Naive thymus-derived CD8-positive, alpha-beta T cell (primary cell): Measurements from ENCODE around the gene GPR158. TPM values are rescaled to one million over a fixed set of nuclear protein-coding genes. Genes with fewer than 3 reads are reported as not detected.
"Not testable (repeated sequence)": the region's sequence is repeated elsewhere in the genome, so short reads cannot be mapped to it uniquely, and the experiment has no call there.

Experiments used
- ATAC-seq, 2 donors: fragments of 150-1000 bp; cut with Tn5 transposase in 1 of 2; sonication (Bioruptor Pico), chemical (Tn5 transposase) in 1 of 2; 1 replicate in 1 of 2; 2 replicates in 1 of 2; pipeline ENCODE4 v1.10.0; 2021; ENCODE audit warnings: mild to moderate bottlenecking in 2 of 2, moderate library complexity in 2 of 2
- POLR2A ChIA-PET: fragments of 350-600 bp; sonication (Branson Sonifier 250); formaldehyde crosslinking; loops from one replicate; lab custom pipeline; 2021; ENCODE audit warnings: antibody characterized with exemption; lab: Charles Lee
- DNase-seq, 10 donors: peaks; one replicate each; pipeline versions ENCODE4 v3.0.0 to v3.0.0-alpha.2; 2020 to 2022
- H3K27ac Mint-ChIP-seq, 10 donors: one replicate each; pipeline ENCODE4 v1.8.0; 2020 to 2022; ENCODE audit warnings: mild to moderate bottlenecking in 10 of 10, mixed read lengths in 10 of 10, moderate library complexity in 4 of 10, inconsistent platforms in 1 of 10
- H3K27me3 Mint-ChIP-seq, 5 donors: one replicate each; pipeline ENCODE4 v1.8.0; 2021 to 2022; ENCODE audit warnings: mixed read lengths in 5 of 5
- H3K36me3 Mint-ChIP-seq, 3 donors: one replicate each; pipeline ENCODE4 v1.8.0; 2020 to 2022; ENCODE audit warnings: mixed read lengths in 3 of 3, mild to moderate bottlenecking in 2 of 3, inconsistent platforms in 1 of 3
- H3K4me1 Mint-ChIP-seq, 4 donors: one replicate each; pipeline ENCODE4 v1.8.0; 2021 to 2022; ENCODE audit warnings: mixed read lengths in 4 of 4
- H3K4me3 Mint-ChIP-seq, 10 donors: one replicate each; pipeline ENCODE4 v1.8.0; 2020 to 2022; ENCODE audit warnings: mild to moderate bottlenecking in 10 of 10, mixed read lengths in 10 of 10, moderate library complexity in 6 of 10, inconsistent platforms in 1 of 10
- H3K9me3 Mint-ChIP-seq, 9 donors: one replicate each; pipeline ENCODE4 v1.8.0; 2020 to 2022; ENCODE audit warnings: mixed read lengths in 9 of 9, mild to moderate bottlenecking in 3 of 9, inconsistent platforms in 1 of 9, moderate library complexity in 1 of 9
- polyA plus RNA-seq, 3 donors: library from polyadenylated mRNA; unstranded; fragments of 300-500 nt; fragmentation: Illumina TruSeq; gene quantifications; one replicate each; pipeline ENCODE4 v1.2.3, GENCODE V29; 2021
- total RNA-seq, 8 experiments: library from RNA in 2 of 8; stranded (reverse) in 2 of 8; gene quantifications; one replicate each; pipeline ENCODE4 v1.2.3 and lab custom pipeline; 2021 to 2026

GPR158 gene
- total and polyA plus RNA-seq, 5 experiments from 2014 or later, result not detected

- DNase-seq (no peak), ATAC-seq (no peak)
- peaks cover 0 to 16% (median 0%) of the 10 kb centered on the region in 3 donors for H3K36me3 Mint-ChIP-seq
- H3K4me3 Mint-ChIP-seq, result no peak overlapping the region
- no peak overlapping the region for H3K27ac Mint-ChIP-seq
- H3K4me1 Mint-ChIP-seq, result no peaks in the 10 kb centered on the region
- POLR2A ChIA-PET, result no interaction called here
- peaks cover 5 to 39% (median 20%) of the 10 kb centered on the region in 9 donors for H3K9me3 Mint-ChIP-seq
- H3K27me3 Mint-ChIP-seq, result no peaks in the 10 kb centered on the region
Observed at GRCh38 chr10:25288181-25288580, 113.4 kb downstream of the GPR158 start.

GRCh38 chr10:25294032-25294926 is 119.5 kb downstream of the GPR158 start:
- Mint-ChIP-seq H3K27me3 (no peaks in the 10 kb centered on the region), H3K4me1 (no peaks in the 10 kb centered on the region), H3K4me3 (no peak overlapping the region), H3K36me3 (no peaks in the 10 kb centered on the region), H3K9me3 (peaks cover 0 to 14% (median 0%) of the 10 kb centered on the region in 9 donors), H3K27ac (no peak overlapping the region)
- ATAC-seq, result no peak
- POLR2A ChIA-PET, result no interaction called here
- DNase-seq, result no peak

DNA sequence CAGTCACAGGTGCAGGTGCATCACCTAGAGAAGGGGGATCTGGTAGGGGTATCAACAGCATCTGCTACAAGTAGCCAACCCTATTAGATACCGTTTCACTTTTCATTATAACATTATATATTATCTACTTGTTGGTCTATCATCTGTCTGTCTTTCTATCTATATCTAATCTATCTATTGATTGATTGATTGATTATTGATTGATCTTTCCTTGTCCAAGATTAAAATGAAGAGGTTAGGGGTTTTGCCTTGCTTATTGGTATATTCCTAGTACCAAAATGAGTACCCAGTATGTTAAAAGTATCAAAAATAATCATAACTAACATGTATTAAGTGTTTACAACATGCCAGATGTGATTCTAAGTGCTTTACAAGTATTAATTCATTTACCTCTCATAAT is 121.5 kb downstream of the GPR158 start:
- no peak for ATAC-seq
- Mint-ChIP-seq H3K9me3 (peaks cover 0 to 4% (median 0%) of the 10 kb centered on the region in 9 donors), H3K27me3 (no peaks in the 10 kb centered on the region), H3K4me1 (no peaks in the 10 kb centered on the region), H3K4me3 (no peak overlapping the region), H3K36me3 (no peaks in the 10 kb centered on the region), H3K27ac (no peak overlapping the region)
- no peak for DNase-seq
- POLR2A ChIA-PET, result no interaction called here

DNA sequence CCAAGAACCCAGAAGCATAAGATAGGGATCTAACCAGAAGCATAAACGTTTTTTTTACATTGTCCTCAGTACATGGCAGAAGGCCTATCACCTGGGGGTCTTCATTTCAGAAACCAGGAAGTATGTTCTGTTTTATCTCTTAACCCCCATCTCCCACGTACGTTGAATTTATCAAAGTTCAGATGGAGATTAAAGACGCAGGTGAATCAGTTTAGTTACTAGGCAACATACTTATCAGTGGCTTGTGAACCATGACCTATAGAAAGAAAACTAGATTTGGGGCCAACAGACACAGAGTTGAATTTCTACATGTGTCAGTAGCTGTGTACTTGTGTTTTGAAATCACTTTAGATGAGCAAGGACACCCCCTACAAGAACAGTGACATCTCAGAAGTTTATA is 122.7 kb downstream of the GPR158 start:
- H3K36me3 Mint-ChIP-seq, result no peaks in the 10 kb centered on the region
- no peak overlapping the region for H3K4me3 Mint-ChIP-seq
- no peaks in the 10 kb centered on the region for H3K27me3 Mint-ChIP-seq
- DNase-seq (no peak), ATAC-seq (no peak)
- POLR2A ChIA-PET, result no interaction called here
- no peaks in the 10 kb centered on the region for H3K4me1 Mint-ChIP-seq
- no peak overlapping the region for H3K27ac Mint-ChIP-seq
- peaks cover 0 to 4% (median 0%) of the 10 kb centered on the region in 9 donors for H3K9me3 Mint-ChIP-seq

DNA sequence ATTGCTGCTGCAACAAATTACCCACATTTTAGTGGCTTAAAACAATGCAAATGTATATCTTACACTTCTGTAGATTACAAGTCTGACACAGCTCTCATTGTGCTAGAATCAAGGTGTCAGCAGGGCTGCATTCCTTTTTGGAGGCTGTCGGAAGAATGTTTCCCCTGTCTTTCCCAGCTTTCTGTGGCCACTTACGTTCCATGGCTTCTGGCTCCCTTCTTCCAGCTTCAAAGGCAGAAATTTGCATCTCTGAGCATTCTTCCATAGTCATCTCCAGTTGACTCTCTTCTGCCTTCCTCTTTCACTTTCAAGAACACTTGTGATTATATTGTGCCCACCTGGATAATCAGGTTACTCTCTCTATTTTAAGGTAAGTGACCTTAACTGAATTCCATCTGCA is 125.3 kb downstream of the GPR158 start:
- H3K4me3 Mint-ChIP-seq, result no peak overlapping the region
- POLR2A ChIA-PET, result no interaction called here
- DNase-seq, result no peak
- no peaks in the 10 kb centered on the region for H3K36me3 Mint-ChIP-seq
- H3K4me1 Mint-ChIP-seq, result no peaks in the 10 kb centered on the region
- no peaks in the 10 kb centered on the region for H3K27me3 Mint-ChIP-seq
- H3K27ac Mint-ChIP-seq, result no peak overlapping the region
- peaks cover 0 to 9% (median 0%) of the 10 kb centered on the region in 9 donors for H3K9me3 Mint-ChIP-seq
- ATAC-seq, result no peak

- no peak for ATAC-seq
- Mint-ChIP-seq H3K36me3 (peaks cover 0 to 8% (median 0%) of the 10 kb centered on the region in 3 donors), H3K27me3 (peaks cover 0 to 1% (median 0%) of the 10 kb centered on the region in 5 donors), H3K4me1 (no peaks in the 10 kb centered on the region), H3K9me3 (peaks cover 7 to 35% (median 12%) of the 10 kb centered on the region in 9 donors), H3K27ac (no peak overlapping the region), H3K4me3 (no peak overlapping the region)
- POLR2A ChIA-PET, result no interaction called here
- DNase-seq, result no peak
Observed at GRCh38 chr10:25304606-25305005, 129.8 kb downstream of the GPR158 start.

DNA sequence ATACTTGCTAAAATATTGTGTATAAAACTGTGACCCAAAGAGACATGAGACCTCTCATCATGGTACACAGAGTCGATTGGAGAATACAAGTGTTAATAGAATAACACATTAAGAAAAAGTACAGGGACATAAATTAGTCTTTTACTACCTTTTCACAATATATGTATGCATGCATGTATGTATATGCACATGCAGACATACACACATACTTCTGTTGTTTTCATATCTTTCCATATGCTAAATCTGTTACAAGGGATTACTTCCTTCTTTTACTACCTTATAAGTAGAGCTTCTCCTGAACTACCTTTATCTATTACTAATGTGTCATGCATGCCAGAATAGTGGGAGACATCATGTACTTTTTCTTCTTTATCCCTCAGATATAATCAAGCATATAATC is 131.6 kb downstream of the GPR158 start:
- POLR2A ChIA-PET, result no interaction called here
- ATAC-seq (no peak), DNase-seq (no peak)
- no peaks in the 10 kb centered on the region for H3K4me1 Mint-ChIP-seq
- peaks cover 0 to 13% (median 0%) of the 10 kb centered on the region in 3 donors for H3K36me3 Mint-ChIP-seq
- H3K9me3 Mint-ChIP-seq, result peaks cover 7 to 41% (median 20%) of the 10 kb centered on the region in 9 donors
- no peak overlapping the region for H3K27ac Mint-ChIP-seq
- no peak overlapping the region for H3K4me3 Mint-ChIP-seq
- H3K27me3 Mint-ChIP-seq, result peaks cover 0 to 1% (median 0%) of the 10 kb centered on the region in 5 donors

DNA sequence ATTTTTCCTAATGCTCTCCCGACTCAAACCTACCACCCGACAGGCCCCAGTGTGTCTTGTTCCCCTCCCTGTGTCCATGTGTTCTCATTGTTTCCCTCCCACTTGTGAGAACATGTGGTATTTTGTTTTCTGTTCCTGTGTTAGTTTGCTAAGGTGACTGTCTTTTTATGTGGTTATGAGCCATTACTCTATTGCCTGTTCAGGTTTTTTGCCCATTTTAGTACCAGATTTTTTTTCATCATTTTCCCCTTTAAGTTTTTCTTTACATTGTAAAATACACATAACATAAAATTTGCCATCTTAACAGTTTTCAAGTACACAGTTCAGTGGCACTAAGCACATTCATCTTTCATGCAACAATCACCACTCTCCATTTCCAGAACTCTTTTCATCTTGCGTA is 133.5 kb downstream of the GPR158 start:
- H3K27me3 Mint-ChIP-seq, result peaks cover 0 to 1% (median 0%) of the 10 kb centered on the region in 5 donors
- peaks cover 0 to 13% (median 0%) of the 10 kb centered on the region in 3 donors for H3K36me3 Mint-ChIP-seq
- no peak overlapping the region for H3K4me3 Mint-ChIP-seq
- POLR2A ChIA-PET, result no interaction called here
- H3K27ac Mint-ChIP-seq, result no peak overlapping the region
- ATAC-seq (no peak), DNase-seq (no peak)
- H3K9me3 Mint-ChIP-seq, result peaks cover 7 to 41% (median 20%) of the 10 kb centered on the region in 9 donors
- H3K4me1 Mint-ChIP-seq, result no peaks in the 10 kb centered on the region

- H3K27me3 Mint-ChIP-seq, H3K4me3 Mint-ChIP-seq, H3K4me1 Mint-ChIP-seq, H3K9me3 Mint-ChIP-seq, DNase-seq, H3K36me3 Mint-ChIP-seq, POLR2A ChIA-PET, H3K27ac Mint-ChIP-seq, ATAC-seq: not testable (repeated sequence)
Observed at GRCh38 chr10:25317596-25318211, 142.9 kb downstream of the GPR158 start.

DNA sequence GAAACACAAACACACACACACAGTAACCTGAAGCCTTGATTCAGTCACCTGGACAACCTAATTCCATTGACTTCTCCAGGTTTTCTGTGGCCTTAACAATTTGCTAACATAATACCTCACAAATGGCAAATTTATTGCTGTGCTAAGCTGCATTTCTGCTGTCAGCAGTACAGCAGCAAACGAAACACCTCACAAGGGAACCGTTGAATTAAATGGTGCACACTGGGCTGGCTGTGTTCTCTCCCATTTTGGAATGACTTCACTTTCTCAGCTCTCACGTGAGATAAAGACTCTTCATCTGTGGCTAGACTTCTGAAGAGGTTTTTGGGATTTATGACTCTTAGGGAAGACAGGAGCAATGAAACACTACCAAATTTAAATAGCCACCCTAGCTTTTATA is 152.5 kb downstream of the GPR158 start:
- H3K4me3 Mint-ChIP-seq, result no peak overlapping the region
- no peaks in the 10 kb centered on the region for H3K36me3 Mint-ChIP-seq
- DNase-seq (no peak), ATAC-seq (no peak)
- no peak overlapping the region for H3K27ac Mint-ChIP-seq
- H3K4me1 Mint-ChIP-seq, result no peaks in the 10 kb centered on the region
- peaks cover 0 to 2% (median 0%) of the 10 kb centered on the region in 5 donors for H3K27me3 Mint-ChIP-seq
- peaks cover 0 to 21% (median 4%) of the 10 kb centered on the region in 9 donors for H3K9me3 Mint-ChIP-seq
- POLR2A ChIA-PET, result no interaction called here

- no peak overlapping the region for H3K4me3 Mint-ChIP-seq
- DNase-seq, result no peak
- POLR2A ChIA-PET, result no interaction called here
Observed at GRCh38 chr10:25328361-25328760, 153.6 kb downstream of the GPR158 start.

GRCh38 chr10:25329587-25329986 is 154.8 kb downstream of the GPR158 start:
- DNase-seq, POLR2A ChIA-PET, H3K36me3 Mint-ChIP-seq, H3K9me3 Mint-ChIP-seq, ATAC-seq, H3K27me3 Mint-ChIP-seq, H3K4me3 Mint-ChIP-seq, H3K4me1 Mint-ChIP-seq, H3K27ac Mint-ChIP-seq: not testable (repeated sequence)

More at GRCh38 chr10:25328361-25328760, 153.6 kb downstream of the GPR158 start:
- ATAC-seq, result no peak
- Mint-ChIP-seq H3K27ac (no peak overlapping the region), H3K27me3 (peaks cover 0 to 2% (median 0%) of the 10 kb centered on the region in 5 donors), H3K9me3 (peaks cover 0 to 16% (median 5%) of the 10 kb centered on the region in 9 donors), H3K4me1 (no peaks in the 10 kb centered on the region), H3K36me3 (no peaks in the 10 kb centered on the region)

- H3K4me3 Mint-ChIP-seq, result no peak overlapping the region
- peaks cover 0 to 3% (median 0%) of the 10 kb centered on the region in 9 donors for H3K9me3 Mint-ChIP-seq
- POLR2A ChIA-PET, result no interaction called here
- peaks cover 0 to 2% (median 0%) of the 10 kb centered on the region in 5 donors for H3K27me3 Mint-ChIP-seq
- no peak overlapping the region for H3K27ac Mint-ChIP-seq
- DNase-seq (no peak), ATAC-seq (no peak)
- no peaks in the 10 kb centered on the region for H3K36me3 Mint-ChIP-seq
- no peaks in the 10 kb centered on the region for H3K4me1 Mint-ChIP-seq
Observed at GRCh38 chr10:25334445-25334844, 159.6 kb downstream of the GPR158 start.
